Caco-2 (cell line): ENCODE results near the gene AJAP1. TPM values are rescaled to one million over a fixed set of nuclear protein-coding genes. Genes with fewer than 3 reads are reported as not detected.

ENCODE experiments used
- BruUV-seq: library from RNA; stranded (reverse); fragments of 400-500 nt; replicated peaks from 2 replicates; lab custom pipeline; 2021; lab: Mats Ljungman, UMichigan
- CTCF ChIA-PET: fragments of 300-600 bp; sonication (Branson Sonifier 250); formaldehyde crosslinking; loops from one replicate; lab custom pipeline; 2022; ENCODE audit warnings: antibody characterized with exemption; lab: Charles Lee
- POLR2A ChIA-PET: fragments of 300-600 bp; sonication (Branson Sonifier 250); formaldehyde crosslinking; loops from one replicate; lab custom pipeline; 2022; ENCODE audit warnings: antibody characterized with exemption; lab: Charles Lee
- DNase-seq, 2 experiments: peaks; one replicate each; pipeline versions ENCODE4 v3.0.0 to v3.0.0-alpha.2; 2020 to 2022
- H3K27me3 ChIP-seq: replicated peaks from 2 replicates; pipeline ENCODE4 v1.6.0; 2011; ENCODE audit warnings: low read length; ENCODE audit not compliant: control insufficient read depth, insufficient read depth
- H3K36me3 ChIP-seq: 2 replicates; pipeline ENCODE4 v1.5.1; 2011; ENCODE audit warnings: low read length; ENCODE audit not compliant: control insufficient read depth, insufficient read depth
- H3K4me1 ChIP-seq: fragments of 250-450 bp; sonication (Bioruptor Pico); 2 replicates; pipeline ENCODE4 v1.5.1; 2020; ENCODE audit warnings: mild to moderate bottlenecking
- H3K4me3 ChIP-seq: 2 replicates; pipeline ENCODE4 v1.5.1; 2011; ENCODE audit warnings: low read depth, mild to moderate bottlenecking, control low read depth, low read length
- H3K9me3 ChIP-seq: fragments of 250-450 bp; sonication (Bioruptor Pico); 2 replicates; pipeline ENCODE4 v1.5.1; 2020; ENCODE audit warnings: mild to moderate bottlenecking, moderate library complexity
- H3K27ac Mint-ChIP-seq: one replicate; pipeline ENCODE4 v1.8.0; 2022; ENCODE audit warnings: mixed read lengths; ENCODE audit not compliant: unreplicated experiment
- H3K27me3 Mint-ChIP-seq: one replicate; pipeline ENCODE4 v1.8.0; 2022; ENCODE audit warnings: mixed read lengths; ENCODE audit not compliant: insufficient read depth, unreplicated experiment
- H3K36me3 Mint-ChIP-seq: one replicate; pipeline ENCODE4 v1.8.0; 2022; ENCODE audit warnings: mild to moderate bottlenecking, mixed read lengths; ENCODE audit not compliant: insufficient read depth, unreplicated experiment
- H3K4me1 Mint-ChIP-seq: one replicate; pipeline ENCODE4 v1.8.0; 2022; ENCODE audit warnings: low read depth, mixed read lengths; ENCODE audit not compliant: unreplicated experiment
- H3K4me3 Mint-ChIP-seq: one replicate; pipeline ENCODE4 v1.8.0; 2022; ENCODE audit warnings: mild to moderate bottlenecking, moderate library complexity, mixed read lengths; ENCODE audit not compliant: unreplicated experiment
- H3K9me3 Mint-ChIP-seq: one replicate; pipeline ENCODE4 v1.8.0; 2022; ENCODE audit warnings: mixed read lengths; ENCODE audit not compliant: unreplicated experiment
- intact Hi-C: fragments of 100-400 bp; cut with micrococcal nuclease; formaldehyde crosslinking; loops from one replicate; pipeline ENCODE4 v1.10.0; 2022; ENCODE audit not compliant: unreplicated experiment
- total RNA-seq: library from RNA; stranded (reverse); gene quantifications from 2 replicates; pipeline ENCODE4 v1.2.3, GENCODE V29; 2022
- TF ChIP-seq, protein P1 (sequence below), 2 experiments: fragments of 200-600 bp in 1 of 2; IDR thresholded peaks; 1 replicate in 1 of 2; 2 replicates in 1 of 2; pipeline versions ENCODE4 v1.5.1 to v1.8.0; 2011 to 2022; ENCODE audit warnings: antibody characterized with exemption in 1 of 2, control low read depth in 1 of 2, inconsistent platforms in 1 of 2, low read depth in 1 of 2, low read length in 1 of 2, mild to moderate bottlenecking in 1 of 2, moderate library complexity in 1 of 2; ENCODE audit not compliant: insufficient read depth in 1 of 2, severe bottlenecking in 1 of 2, unreplicated experiment in 1 of 2

Gene AJAP1
- total RNA-seq, 1 experiment from 2014 or later = not detected

- Mint-ChIP-seq H3K9me3 (no peaks in the 10 kb centered on the region), H3K36me3 (no peaks in the 10 kb centered on the region), H3K4me3 (no peak overlapping the region), H3K27ac (no peak overlapping the region), H3K4me1 (no peaks in the 10 kb centered on the region), H3K27me3 (peaks cover 3% of the 10 kb centered on the region)
- ChIA-PET CTCF (interaction anchor here (0.7 to 1.7 kb wide), 4 partner anchors 65 to 1073 kb away, joined by 3 read pairs; no protein-coding TSS in a partner anchor), POLR2A (no interaction called here)
- no TSS peak for BruUV-seq
- H3K4me1 ChIP-seq = no peaks in the 10 kb centered on the region
- TF ChIP-seq, protein P1, sequence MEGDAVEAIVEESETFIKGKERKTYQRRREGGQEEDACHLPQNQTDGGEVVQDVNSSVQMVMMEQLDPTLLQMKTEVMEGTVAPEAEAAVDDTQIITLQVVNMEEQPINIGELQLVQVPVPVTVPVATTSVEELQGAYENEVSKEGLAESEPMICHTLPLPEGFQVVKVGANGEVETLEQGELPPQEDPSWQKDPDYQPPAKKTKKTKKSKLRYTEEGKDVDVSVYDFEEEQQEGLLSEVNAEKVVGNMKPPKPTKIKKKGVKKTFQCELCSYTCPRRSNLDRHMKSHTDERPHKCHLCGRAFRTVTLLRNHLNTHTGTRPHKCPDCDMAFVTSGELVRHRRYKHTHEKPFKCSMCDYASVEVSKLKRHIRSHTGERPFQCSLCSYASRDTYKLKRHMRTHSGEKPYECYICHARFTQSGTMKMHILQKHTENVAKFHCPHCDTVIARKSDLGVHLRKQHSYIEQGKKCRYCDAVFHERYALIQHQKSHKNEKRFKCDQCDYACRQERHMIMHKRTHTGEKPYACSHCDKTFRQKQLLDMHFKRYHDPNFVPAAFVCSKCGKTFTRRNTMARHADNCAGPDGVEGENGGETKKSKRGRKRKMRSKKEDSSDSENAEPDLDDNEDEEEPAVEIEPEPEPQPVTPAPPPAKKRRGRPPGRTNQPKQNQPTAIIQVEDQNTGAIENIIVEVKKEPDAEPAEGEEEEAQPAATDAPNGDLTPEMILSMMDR (IDR thresholded peaks at IDR 0.05; ENCODE audit: insufficient read depth in 1 of 2, low read depth in 1 of 2, low read length in 1 of 2, severe bottlenecking in 1 of 2, unreplicated experiment in 1 of 2) = no peak
- H3K27me3 ChIP-seq = no peaks in the 10 kb centered on the region
- DNase-seq = no peak
- no peaks in the 10 kb centered on the region for H3K9me3 ChIP-seq
- H3K4me3 ChIP-seq = no peak overlapping the region
- intact Hi-C loops = no loop called here
- H3K36me3 ChIP-seq = no peaks in the 10 kb centered on the region
Observed at GRCh38 chr1:4657244-4657789, 2.9 kb downstream of the AJAP1 start.

DNA sequence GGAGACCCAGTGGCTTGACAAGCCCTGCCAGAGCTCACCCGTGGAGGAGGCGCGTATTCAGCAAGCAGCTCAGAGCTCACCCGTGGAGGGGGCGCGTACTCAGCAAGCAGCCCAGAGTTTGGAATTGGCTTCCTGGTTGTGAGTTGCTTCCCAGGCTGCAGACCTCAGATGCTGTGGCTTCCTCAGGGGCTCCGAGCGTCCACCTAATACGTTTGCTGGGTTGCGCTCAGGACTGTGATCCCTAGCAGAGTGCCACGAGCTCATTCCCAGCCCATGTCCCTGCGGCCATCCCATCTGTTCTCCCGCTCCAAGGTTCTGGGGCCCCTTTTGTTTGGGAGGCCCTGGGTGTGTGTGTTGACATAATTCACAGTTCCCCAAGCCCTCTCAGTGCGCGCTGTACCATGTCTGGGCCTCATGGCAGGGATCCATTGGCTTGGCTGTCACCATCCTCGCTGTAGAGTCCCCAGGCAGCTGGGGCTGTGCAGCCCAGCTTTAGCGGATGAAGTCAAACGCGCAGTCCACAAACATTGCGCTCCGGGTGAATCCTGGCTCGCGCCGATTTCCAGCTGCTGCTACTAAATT lies 3.6 kb downstream of the AJAP1 start:
- no peak for DNase-seq
- H3K4me3 Mint-ChIP-seq = no peak overlapping the region
- Histone ChIP-seq H3K4me3 (no peak overlapping the region), H3K27me3 (no peaks in the 10 kb centered on the region), H3K36me3 (no peaks in the 10 kb centered on the region), H3K4me1 (no peaks in the 10 kb centered on the region), H3K9me3 (no peaks in the 10 kb centered on the region)
- H3K9me3 Mint-ChIP-seq = no peaks in the 10 kb centered on the region
- TF ChIP-seq, protein P1 (IDR thresholded peaks at IDR 0.05; ENCODE audit: insufficient read depth in 1 of 2, low read depth in 1 of 2, low read length in 1 of 2, severe bottlenecking in 1 of 2, unreplicated experiment in 1 of 2) = no peak
- no TSS peak for BruUV-seq
- H3K27ac Mint-ChIP-seq = no peak overlapping the region
- no peaks in the 10 kb centered on the region for H3K4me1 Mint-ChIP-seq
- CTCF ChIA-PET = no interaction called here
- intact Hi-C loops = no loop called here
- H3K36me3 Mint-ChIP-seq = no peaks in the 10 kb centered on the region
- peaks cover 3% of the 10 kb centered on the region for H3K27me3 Mint-ChIP-seq
- POLR2A ChIA-PET = no interaction called here

GRCh38 chr1:4658643-4659628 lies 4.5 kb downstream of the AJAP1 start:
- Mint-ChIP-seq H3K9me3 (no peaks in the 10 kb centered on the region), H3K36me3 (no peaks in the 10 kb centered on the region), H3K4me1 (no peaks in the 10 kb centered on the region), H3K27me3 (peaks cover 3% of the 10 kb centered on the region), H3K27ac (no peak overlapping the region), H3K4me3 (no peak overlapping the region)
- BruUV-seq = no TSS peak
- intact Hi-C loops = no loop called here
- H3K4me1 ChIP-seq = no peaks in the 10 kb centered on the region
- no peak overlapping the region for H3K4me3 ChIP-seq
- H3K27me3 ChIP-seq = no peaks in the 10 kb centered on the region
- no peak for DNase-seq
- CTCF ChIA-PET = no interaction called here
- no peaks in the 10 kb centered on the region for H3K36me3 ChIP-seq
- POLR2A ChIA-PET = no interaction called here
- TF ChIP-seq, protein P1 (IDR thresholded peaks at IDR 0.05; ENCODE audit: insufficient read depth in 1 of 2, low read depth in 1 of 2, low read length in 1 of 2, severe bottlenecking in 1 of 2, unreplicated experiment in 1 of 2) = no peak
- H3K9me3 ChIP-seq = no peaks in the 10 kb centered on the region
